GM12865 (cell line): ENCODE results near the gene TMPRSS7.

ENCODE experiments used
- DNase-seq: peaks from one replicate; pipeline ENCODE4 v3.0.0; 2010; ENCODE audit warnings: low read depth
- H3K4me3 ChIP-seq: 2 replicates; pipeline ENCODE4 v1.5.1; 2011; ENCODE audit warnings: mild to moderate bottlenecking, low read depth, low read length, control low read depth
- TF ChIP-seq, protein P1 (sequence below): IDR thresholded peaks from 2 replicates; pipeline ENCODE4 v1.5.1; 2011; ENCODE audit warnings: low read length, control low read depth, low read depth, inconsistent platforms; ENCODE audit not compliant: insufficient read depth; ENCODE audit errors: missing control alignments

TMPRSS7 gene

DNA sequence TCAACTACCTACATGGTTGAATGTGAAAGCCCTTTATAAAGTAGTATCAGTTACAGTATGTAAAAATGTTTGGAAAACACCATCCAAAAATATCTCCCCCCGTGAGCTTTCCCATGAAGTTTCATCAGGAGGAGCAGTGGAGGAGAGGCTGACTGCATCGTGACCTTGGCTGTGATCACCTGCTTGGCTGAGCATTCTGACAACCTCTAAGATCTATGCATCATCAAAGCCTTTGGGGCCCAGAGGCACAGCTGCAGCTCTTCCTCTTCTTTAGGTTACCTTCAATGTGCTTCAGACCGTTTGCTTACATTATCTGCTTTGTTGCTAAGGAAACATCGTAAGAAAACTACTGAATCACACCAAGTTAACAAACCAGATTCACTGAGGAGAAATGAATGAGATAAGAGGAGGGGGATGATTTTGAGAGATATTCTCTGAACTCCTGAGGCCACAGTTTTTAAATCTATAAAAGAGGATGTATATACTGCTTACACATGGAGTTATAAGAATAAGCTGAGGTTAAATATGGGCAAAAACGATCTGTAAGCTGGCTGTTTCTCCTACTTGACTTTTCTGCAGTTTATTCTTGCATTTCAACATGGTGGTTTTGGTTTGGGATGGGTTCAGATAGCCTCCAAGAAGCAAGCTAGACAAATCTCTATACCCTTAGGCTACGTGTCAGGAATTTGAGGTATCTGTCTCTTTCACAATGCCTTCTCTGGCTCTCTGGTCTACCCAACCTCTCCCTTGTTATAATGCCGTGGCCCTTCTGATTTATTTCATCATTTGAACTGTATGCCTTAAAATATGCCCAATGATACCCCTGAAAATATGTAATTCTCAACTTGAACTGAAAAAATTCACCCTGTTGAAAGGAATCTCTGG, 94.5 kb downstream of the TMPRSS7 start:
- peak; percentile 89 for DNase-seq
- TF ChIP-seq, protein P1, sequence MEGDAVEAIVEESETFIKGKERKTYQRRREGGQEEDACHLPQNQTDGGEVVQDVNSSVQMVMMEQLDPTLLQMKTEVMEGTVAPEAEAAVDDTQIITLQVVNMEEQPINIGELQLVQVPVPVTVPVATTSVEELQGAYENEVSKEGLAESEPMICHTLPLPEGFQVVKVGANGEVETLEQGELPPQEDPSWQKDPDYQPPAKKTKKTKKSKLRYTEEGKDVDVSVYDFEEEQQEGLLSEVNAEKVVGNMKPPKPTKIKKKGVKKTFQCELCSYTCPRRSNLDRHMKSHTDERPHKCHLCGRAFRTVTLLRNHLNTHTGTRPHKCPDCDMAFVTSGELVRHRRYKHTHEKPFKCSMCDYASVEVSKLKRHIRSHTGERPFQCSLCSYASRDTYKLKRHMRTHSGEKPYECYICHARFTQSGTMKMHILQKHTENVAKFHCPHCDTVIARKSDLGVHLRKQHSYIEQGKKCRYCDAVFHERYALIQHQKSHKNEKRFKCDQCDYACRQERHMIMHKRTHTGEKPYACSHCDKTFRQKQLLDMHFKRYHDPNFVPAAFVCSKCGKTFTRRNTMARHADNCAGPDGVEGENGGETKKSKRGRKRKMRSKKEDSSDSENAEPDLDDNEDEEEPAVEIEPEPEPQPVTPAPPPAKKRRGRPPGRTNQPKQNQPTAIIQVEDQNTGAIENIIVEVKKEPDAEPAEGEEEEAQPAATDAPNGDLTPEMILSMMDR: no peak
- peak overlapping the region; percentile 90 for H3K4me3 ChIP-seq

DNA sequence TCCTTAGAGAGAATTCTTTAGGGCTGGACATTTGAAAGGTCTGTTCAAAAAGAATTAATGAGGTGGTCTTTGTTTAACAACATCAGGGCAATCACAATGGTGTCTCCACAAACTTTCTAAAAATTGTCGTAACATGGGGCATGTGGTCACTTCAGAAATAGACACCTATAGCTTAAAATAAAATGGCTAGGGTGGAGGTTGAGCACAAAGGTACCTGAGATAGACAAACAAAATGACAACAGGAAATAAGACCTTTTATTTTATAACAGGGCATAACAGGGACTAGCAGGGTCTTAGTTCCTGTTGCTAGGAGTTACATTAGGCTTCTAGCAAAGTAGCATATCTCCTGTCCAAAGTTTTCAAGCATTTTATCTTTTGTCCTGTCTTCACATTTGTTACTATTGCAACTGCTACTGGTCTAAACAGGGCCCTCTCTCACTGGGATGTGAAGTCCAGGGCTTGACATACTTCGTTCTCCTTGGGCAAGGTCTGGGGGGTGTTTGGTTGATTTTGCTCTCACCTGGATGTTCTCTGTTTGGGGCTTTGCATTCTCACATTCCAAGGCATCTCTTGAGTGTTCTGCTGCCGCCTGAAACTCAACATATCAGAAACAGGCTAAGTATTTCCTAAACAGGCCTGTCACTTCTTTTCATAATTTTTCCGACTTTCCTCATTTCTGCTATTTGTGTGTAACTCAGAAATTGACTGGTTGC, 95.5 kb downstream of the TMPRSS7 start:
- DNase-seq: peak; percentile 55
- H3K4me3 ChIP-seq: peak overlapping the region; percentile 90
- TF ChIP-seq, protein P1: no peak

DNA sequence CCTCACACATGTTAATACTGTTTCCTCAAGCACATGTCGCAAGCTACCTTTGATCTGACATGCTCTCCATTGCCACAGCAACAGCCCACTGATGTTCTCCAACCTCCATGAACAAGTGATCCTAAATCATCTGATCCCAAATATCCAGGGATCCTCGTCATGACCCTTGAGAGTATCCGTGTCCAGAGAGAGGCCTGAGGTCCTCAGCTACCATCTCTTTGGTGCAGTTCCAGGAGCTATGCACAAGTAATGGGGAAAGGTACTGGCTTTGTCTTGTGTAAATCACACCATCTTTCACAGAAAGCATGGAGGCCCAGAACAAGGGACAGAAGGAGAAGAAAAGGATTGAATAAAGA, 96.1 kb downstream of the TMPRSS7 start:
- TF ChIP-seq, protein P1: no peak
- H3K4me3 ChIP-seq: peak overlapping the region; percentile 90
- DNase-seq: peak; percentile 51
